ENCODE results near the gene THSD7B. TPM values are rescaled to one million over a fixed set of nuclear protein-coding genes. Genes with fewer than 3 reads are reported as not detected.

The THSD7B gene
- total and polyA plus RNA-seq, 10 of the 15 experiments (the other 5 are each of a cell fraction or from before 2014, with no cell fraction given): 0.03 to 0.56 (median 0.28) TPM

GRCh38 chr2:137178951-137179377, 413.6 kb downstream of the THSD7B start (continued):
- TF ChIP-seq BACH1 (IDR thresholded peaks at IDR 0.05; ENCODE audit: borderline replicate concordance) (no peak), DPF2 (IDR thresholded peaks at IDR 0.05) (peak; percentile 73), NFYA (IDR thresholded peaks at IDR 0.05; ENCODE audit: borderline replicate concordance, low read depth, low read length) (no peak), PRDM15 (CRISPR knock-in tag; IDR thresholded peaks at IDR 0.05) (no peak), SREBF2 (IDR thresholded peaks at IDR 0.05; ENCODE audit: low read length) (no peak), TCF3 (IDR thresholded peaks at IDR 0.05; ENCODE audit: borderline replicate concordance, insufficient read depth, low read depth, low read length) (no peak), FOXK2 (IDR thresholded peaks at IDR 0.05) (no peak), RBBP5 (conservative IDR thresholded peaks at IDR 0.05) (no peak), ESRRA (IDR thresholded peaks at IDR 0.05; ENCODE audit: low read length) (no peak), NR2C2 (IDR thresholded peaks at IDR 0.05; ENCODE audit: borderline replicate concordance, control insufficient read depth, insufficient read length, low read depth) (no peak), IRF3 (IDR thresholded peaks at IDR 0.05) (no peak), ZNF217 (IDR thresholded peaks at IDR 0.05) (no peak), SMARCA5 (IDR thresholded peaks at IDR 0.05) (no peak), RUNX3 (IDR thresholded peaks at IDR 0.05; ENCODE audit: low read length) (no peak), PAX5 (IDR thresholded peaks at IDR 0.05; ENCODE audit: borderline replicate concordance, low read depth, low read length) (no peak), ZZZ3 (IDR thresholded peaks at IDR 0.05; ENCODE audit: control insufficient read depth, insufficient read length, low read depth) (no peak), CBFB (IDR thresholded peaks at IDR 0.05; ENCODE audit: low read depth) (no peak), TCF7 (IDR thresholded peaks at IDR 0.05; ENCODE audit: borderline replicate concordance) (no peak), IKZF2 (IDR thresholded peaks at IDR 0.05) (peak; percentile 77 to 85), RB1 (IDR thresholded peaks at IDR 0.05; ENCODE audit: borderline replicate concordance) (no peak), KLF5 (IDR thresholded peaks at IDR 0.05; ENCODE audit: partially characterized antibody) (no peak), CHD4 (IDR thresholded peaks at IDR 0.05) (no peak), MTA2 (IDR thresholded peaks at IDR 0.05; ENCODE audit: low read depth) (peak; percentile 74)
- TF ChIP-seq, protein P1, sequence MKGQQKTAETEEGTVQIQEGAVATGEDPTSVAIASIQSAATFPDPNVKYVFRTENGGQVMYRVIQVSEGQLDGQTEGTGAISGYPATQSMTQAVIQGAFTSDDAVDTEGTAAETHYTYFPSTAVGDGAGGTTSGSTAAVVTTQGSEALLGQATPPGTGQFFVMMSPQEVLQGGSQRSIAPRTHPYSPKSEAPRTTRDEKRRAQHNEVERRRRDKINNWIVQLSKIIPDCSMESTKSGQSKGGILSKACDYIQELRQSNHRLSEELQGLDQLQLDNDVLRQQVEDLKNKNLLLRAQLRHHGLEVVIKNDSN (IDR thresholded peaks at IDR 0.05; ENCODE audit: borderline replicate concordance, extremely low read length, insufficient read depth, low read depth, low read length): no peak
- TF ChIP-seq, protein P2, sequence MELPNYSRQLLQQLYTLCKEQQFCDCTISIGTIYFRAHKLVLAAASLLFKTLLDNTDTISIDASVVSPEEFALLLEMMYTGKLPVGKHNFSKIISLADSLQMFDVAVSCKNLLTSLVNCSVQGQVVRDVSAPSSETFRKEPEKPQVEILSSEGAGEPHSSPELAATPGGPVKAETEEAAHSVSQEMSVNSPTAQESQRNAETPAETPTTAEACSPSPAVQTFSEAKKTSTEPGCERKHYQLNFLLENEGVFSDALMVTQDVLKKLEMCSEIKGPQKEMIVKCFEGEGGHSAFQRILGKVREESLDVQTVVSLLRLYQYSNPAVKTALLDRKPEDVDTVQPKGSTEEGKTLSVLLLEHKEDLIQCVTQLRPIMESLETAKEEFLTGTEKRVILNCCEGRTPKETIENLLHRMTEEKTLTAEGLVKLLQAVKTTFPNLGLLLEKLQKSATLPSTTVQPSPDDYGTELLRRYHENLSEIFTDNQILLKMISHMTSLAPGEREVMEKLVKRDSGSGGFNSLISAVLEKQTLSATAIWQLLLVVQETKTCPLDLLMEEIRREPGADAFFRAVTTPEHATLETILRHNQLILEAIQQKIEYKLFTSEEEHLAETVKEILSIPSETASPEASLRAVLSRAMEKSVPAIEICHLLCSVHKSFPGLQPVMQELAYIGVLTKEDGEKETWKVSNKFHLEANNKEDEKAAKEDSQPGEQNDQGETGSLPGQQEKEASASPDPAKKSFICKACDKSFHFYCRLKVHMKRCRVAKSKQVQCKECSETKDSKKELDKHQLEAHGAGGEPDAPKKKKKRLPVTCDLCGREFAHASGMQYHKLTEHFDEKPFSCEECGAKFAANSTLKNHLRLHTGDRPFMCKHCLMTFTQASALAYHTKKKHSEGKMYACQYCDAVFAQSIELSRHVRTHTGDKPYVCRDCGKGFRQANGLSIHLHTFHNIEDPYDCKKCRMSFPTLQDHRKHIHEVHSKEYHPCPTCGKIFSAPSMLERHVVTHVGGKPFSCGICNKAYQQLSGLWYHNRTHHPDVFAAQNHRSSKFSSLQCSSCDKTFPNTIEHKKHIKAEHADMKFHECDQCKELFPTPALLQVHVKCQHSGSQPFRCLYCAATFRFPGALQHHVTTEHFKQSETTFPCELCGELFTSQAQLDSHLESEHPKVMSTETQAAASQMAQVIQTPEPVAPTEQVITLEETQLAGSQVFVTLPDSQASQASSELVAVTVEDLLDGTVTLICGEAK (IDR thresholded peaks at IDR 0.05; ENCODE audit: borderline replicate concordance): no peak
